GM21515 (cell line): ENCODE results near the gene MCCD1.

Source experiments
- ATAC-seq: cut with Tn5 transposase; IDR thresholded peaks from one replicate; pipeline ENCODE4 v1.9.1; 2021; ENCODE audit not compliant: unreplicated experiment

MCCD1 gene

GRCh38 chr6:31510007-31510406 is 18.8 kb upstream of the MCCD1 start:
- ATAC-seq, result no peak

GRCh38 chr6:31513456-31514165 is 15.2 kb upstream of the MCCD1 start:
- ATAC-seq, result no peak

GRCh38 chr6:31521835-31522234 is 6.9 kb upstream of the MCCD1 start:
- ATAC-seq, result no peak

DNA sequence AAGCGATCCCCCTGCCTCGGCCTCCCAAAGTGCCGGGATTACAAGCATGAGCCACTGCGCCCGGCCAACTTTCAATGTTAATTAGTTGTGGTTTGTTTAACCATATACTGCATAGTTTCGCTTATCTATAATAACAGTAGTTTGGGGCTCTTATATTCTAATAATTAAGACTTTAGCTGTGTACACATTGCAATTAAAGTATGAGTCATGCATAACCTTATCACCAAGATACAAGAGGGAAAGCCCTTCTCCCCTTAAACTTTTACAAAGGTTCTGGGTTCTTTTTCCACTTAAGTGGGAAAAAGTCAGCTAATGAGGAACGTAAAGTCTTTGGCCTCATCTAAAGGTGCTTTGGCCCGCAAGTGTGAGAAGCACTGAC is 3.2 kb upstream of the MCCD1 start:
- no peak for ATAC-seq

- ATAC-seq, result no peak
These were observed 2.7 kb upstream of the MCCD1 start for GRCh38 chr6:31525932-31526591.

- ATAC-seq, result no peak
These were observed 420 bp upstream of the MCCD1 start for GRCh38 chr6:31528307-31528777.

DNA sequence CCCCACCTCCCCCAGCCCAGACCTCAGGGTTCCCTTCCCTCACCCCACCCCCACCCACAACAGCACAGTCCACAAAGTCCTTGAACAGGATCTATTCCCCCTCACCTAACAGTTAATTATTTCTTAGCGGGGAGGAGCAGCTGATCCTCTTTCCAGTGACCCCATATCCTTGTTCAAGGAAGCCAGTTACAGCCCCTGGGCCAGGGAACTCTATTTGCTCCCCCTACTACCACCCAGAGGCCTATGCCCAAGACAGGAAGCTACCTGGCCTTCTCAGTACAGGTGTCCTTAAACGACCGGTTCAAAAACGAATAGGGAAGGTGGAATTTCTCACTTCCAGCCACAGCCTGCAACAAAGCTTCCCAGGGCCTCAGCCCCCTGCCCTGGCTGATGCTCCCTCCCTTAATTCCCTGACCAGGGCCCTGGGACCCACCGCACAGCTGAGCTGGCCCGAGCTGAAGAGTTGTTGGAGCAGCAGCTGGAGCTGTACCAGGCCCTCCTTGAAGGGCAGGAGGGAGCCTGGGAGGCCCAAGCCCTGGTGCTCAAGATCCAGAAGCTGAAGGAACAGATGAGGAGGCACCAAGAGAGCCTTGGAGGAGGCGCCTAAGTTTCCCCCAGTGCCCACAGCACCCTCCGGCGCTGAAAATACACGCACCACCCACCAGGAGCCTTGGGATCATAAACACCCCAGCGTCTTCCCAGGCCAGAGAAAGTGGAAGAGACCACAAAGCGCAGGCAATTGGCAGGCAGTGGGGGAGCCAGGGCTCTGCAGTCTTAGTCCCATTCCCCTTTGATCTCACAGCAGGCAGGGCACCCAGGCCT is 778 bp downstream of the MCCD1 start:
- ATAC-seq, result no peak

DNA sequence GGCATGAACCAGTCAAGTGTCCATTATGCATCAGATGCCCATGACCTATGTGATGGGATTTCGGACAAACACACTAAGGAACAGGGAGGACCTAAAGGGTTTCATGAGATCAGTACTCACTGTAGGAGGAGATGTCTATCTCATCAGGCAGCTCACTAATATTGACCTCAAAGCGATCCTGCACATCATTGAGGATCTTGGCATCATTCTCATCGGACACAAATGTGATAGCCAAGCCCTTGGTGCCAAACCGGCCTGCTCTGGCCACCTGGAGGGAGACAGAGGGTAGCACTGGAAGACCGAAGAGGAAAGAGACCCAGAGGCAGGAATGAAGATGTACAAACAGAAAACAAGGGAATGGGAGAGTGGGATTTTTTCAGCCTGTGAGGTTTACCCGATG is 1.9 kb downstream of the MCCD1 start:
- ATAC-seq, result no peak

DNA sequence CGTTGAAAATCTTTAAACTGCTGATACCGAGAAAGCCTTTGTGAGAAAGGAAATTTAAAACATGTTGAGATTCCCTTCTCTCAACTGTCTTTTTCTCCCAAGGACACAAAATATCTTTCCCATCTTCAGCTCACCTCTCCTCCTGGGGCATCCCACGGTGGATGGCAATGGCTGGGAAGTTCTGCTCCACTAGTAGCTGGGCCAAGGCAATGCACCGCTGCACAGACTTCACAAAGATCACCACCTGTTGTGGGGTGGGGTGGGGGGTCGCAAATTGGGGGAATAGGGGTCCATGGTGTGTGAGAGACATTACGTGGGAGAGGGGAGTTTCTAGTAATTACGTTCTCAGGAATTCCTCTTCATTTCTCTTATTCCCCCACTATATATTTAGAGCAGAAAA is 2.4 kb downstream of the MCCD1 start:
- no peak for ATAC-seq

GRCh38 chr6:31531771-31532643 is 3.2 kb downstream of the MCCD1 start:
- ATAC-seq, result no peak

DNA sequence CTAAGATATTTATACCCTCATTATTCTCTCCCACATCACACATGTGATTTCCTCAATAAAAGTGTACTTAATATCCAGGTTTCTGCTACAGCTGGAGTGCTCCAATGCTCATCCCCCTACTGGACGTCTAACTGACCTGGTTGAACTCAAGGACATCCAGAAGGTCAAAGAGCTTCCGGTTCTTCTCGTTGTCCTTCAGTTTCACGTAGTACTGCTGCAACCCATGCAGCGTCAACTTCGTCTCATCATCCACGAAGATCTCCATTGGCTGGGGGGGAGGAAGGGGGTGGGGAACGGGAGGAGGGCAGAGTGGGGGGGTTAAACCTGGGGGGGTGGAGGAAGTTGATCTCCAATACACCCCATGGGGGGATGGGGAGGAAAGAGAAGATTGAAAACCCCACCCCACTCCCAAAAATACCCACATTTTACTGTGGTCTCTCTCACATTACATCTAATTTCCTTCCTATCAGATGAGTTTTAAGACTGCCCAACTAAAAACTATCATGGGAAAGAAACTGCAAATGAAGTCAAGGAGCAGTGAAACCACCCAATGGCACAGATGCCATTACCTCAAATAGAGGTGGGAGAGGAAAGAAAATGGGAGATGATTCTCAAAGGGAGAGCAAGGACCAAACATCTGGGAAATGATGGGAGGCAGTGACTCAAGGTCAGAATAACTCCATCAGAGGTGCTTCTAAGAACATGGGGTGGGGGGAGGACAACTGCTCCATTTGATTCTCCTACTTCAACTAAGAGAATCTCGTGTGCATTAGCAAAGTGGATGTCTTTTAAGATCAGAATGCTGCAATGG is 4.1 kb downstream of the MCCD1 start:
- ATAC-seq, result no peak

GRCh38 chr6:31533455-31533841 is 4.7 kb downstream of the MCCD1 start:
- ATAC-seq, result no peak

GRCh38 chr6:31534011-31534410 is 5.2 kb downstream of the MCCD1 start:
- no peak for ATAC-seq

DNA sequence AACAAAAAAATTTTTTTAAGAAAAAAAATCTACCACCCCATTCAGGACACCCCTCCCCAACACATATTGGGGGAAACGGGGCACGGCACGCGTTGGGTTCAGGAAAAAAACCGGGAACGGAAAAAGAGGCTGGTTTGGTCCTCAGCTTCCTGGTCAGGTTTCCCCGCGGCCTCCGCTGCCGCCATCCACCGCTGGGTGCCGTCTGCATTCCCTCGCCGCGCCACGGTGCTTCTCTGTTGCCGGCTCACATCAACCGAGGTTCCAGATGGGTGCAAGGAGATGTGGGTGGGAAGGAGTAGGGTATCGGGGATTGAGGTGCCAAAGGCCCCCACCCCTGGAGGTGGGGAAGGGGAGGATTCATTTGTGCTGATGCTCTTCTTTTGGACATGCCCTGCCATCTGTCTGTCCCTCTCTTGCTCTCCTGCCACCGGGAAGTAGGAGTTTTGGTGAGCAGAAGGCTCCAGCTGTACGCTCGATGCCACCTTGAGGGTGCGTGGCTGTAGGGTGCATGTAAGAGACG is 5.8 kb downstream of the MCCD1 start:
- ATAC-seq, result no peak

GRCh38 chr6:31535538-31536324 is 7.0 kb downstream of the MCCD1 start:
- no peak for ATAC-seq

- ATAC-seq, result no peak
These were observed 10.1 kb downstream of the MCCD1 start for GRCh38 chr6:31538805-31539400.

- ATAC-seq, result no peak
These were observed 11.9 kb downstream of the MCCD1 start for GRCh38 chr6:31540640-31541039.

GRCh38 chr6:31541059-31541657 is 12.4 kb downstream of the MCCD1 start:
- peak; percentile 27 for ATAC-seq
